ENCODE data around the gene ARSG. TPM values are rescaled to one million over a fixed set of nuclear protein-coding genes. Genes with fewer than 3 reads are reported as not detected.

The ARSG gene
- total and polyA plus RNA-seq, 2 of the 13 experiments (the other 11 are each of a cell fraction or from before 2014, with no cell fraction given): 3.7 to 15.2 TPM

- TF ChIP-seq SMAD9 (CRISPR knock-in tag; IDR thresholded peaks at IDR 0.05) (no peak), TCF12 (IDR thresholded peaks at IDR 0.05) (no peak), TCF12 (CRISPR knock-in tag; IDR thresholded peaks at IDR 0.05) (no peak), STAG1 (CRISPR knock-in tag; IDR thresholded peaks at IDR 0.05) (no peak), SNAPC4 (CRISPR knock-in tag; IDR thresholded peaks at IDR 0.05) (no peak), LCORL (IDR thresholded peaks at IDR 0.05) (no peak), LCORL (CRISPR knock-in tag; IDR thresholded peaks at IDR 0.05) (no peak), ZNF879 (CRISPR knock-in tag; IDR thresholded peaks at IDR 0.05) (no peak), ZNF383 (CRISPR knock-in tag; IDR thresholded peaks at IDR 0.05; ENCODE audit: borderline replicate concordance) (no peak), BRCA1 (CRISPR knock-in tag; IDR thresholded peaks at IDR 0.05) (no peak), EHMT2 (IDR thresholded peaks at IDR 0.05; ENCODE audit: borderline replicate concordance, low read depth, low read length) (no peak), ZNF292 (CRISPR knock-in tag; IDR thresholded peaks at IDR 0.05; ENCODE audit: borderline replicate concordance, low read depth) (no peak), NONO (IDR thresholded peaks at IDR 0.05) (no peak), NONO (CRISPR knock-in tag; conservative IDR thresholded peaks at IDR 0.05) (no peak), POGK (CRISPR knock-in tag; conservative IDR thresholded peaks at IDR 0.05) (no peak), TSC22D2 (CRISPR knock-in tag; IDR thresholded peaks at IDR 0.05; ENCODE audit: borderline replicate concordance) (no peak)
Observed at GRCh38 chr17:68440526-68440925, 149.2 kb downstream of the ARSG start (continued).
